GM10266 (cell line): ENCODE measurements around the gene NR1H4.

Experiments used
- DNase-seq: peaks from one replicate; pipeline ENCODE4 v3.0.0; 2012; ENCODE audit errors: extremely low spot score
- CTCF ChIP-seq: IDR thresholded peaks from 2 replicates; pipeline ENCODE4 v1.5.1; 2012; ENCODE audit warnings: mild to moderate bottlenecking, low read depth; ENCODE audit not compliant: control insufficient read depth, insufficient read depth; ENCODE audit errors: missing control alignments

The NR1H4 gene

GRCh38 chr12:100464529-100464928 lies 9.1 kb upstream of the NR1H4 start:
- no peak for TF ChIP-seq CTCF
- DNase-seq, result no peak

GRCh38 chr12:100468126-100468525 lies 5.5 kb upstream of the NR1H4 start:
- no peak for TF ChIP-seq CTCF
- DNase-seq, result no peak

- TF ChIP-seq CTCF, result no peak
- DNase-seq, result no peak
Measured at GRCh38 chr12:100472325-100472724, 1.3 kb upstream of the NR1H4 start.

- no peak for TF ChIP-seq CTCF
- no peak for DNase-seq
Measured at GRCh38 chr12:100473050-100473715, 483 bp upstream of the NR1H4 start.

- no peak for DNase-seq
- TF ChIP-seq CTCF, result no peak
Measured at GRCh38 chr12:100474617-100475016, 951 bp downstream of the NR1H4 start.

- TF ChIP-seq CTCF, result no peak
Measured at GRCh38 chr12:100476013-100476751, 2.5 kb downstream of the NR1H4 start.

GRCh38 chr12:100481021-100481420 lies 7.4 kb downstream of the NR1H4 start:
- DNase-seq, result no peak
- TF ChIP-seq CTCF, result no peak

More at GRCh38 chr12:100476013-100476751, 2.5 kb downstream of the NR1H4 start:
- DNase-seq, result no peak
